ENCODE results near the gene ASXL1.

Gene ASXL1

DNA sequence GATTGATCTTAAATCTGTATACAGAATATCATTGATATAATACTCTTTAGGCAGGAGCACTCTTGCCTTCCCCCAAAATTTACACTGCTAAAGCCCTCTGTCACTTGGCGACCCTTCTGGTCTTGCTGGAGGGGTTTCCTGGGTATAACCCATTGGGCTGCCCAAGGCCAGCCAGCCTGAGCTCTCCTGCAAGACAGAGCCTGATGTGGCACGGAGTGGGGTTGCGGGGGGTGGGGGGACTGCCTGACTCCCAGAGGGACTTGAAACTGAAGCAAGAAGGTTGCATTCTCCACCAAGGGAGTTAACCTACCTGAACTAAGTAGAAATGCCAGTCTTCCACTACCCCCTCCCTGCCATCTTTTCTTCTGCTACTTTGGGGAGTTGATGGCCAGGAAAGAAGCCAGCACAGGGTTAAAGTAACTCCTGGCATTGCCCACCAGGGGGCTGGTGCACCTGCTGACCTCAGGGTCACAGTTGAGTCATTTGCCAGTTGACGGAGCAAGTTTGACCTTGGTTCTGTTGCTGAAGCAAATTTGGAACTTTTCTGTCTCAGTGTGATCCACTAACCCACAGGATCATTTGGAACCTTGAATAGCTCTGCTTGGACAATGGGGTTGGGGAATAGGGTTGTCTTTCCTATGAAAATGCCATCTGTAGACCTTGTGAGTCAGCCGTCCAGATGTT, 79.4 kb downstream of the ASXL1 start:
- Histone ChIP-seq H3K4me2 (peak overlapping the region in 10 of 11 experiments; percentile 5 to 75 (median 62); a peak in 18 of 22 replicates), H3K27ac (no peak overlapping the region), H3K4me1 (peaks cover 18 to 66% (median 52%) of the 10 kb centered on the region in 10 experiments; a peak in 19 of 20 replicates), H3K27me3 (no peaks in the 10 kb centered on the region), H3K9me3 (replicated peaks in 1 of 11) (no peaks in the 10 kb centered on the region), H3K36me3 (peaks cover 73 to 95% (median 84%) of the 10 kb centered on the region in 11 experiments), H3K4me3 (no peak overlapping the region), H4K20me1 (peaks cover 62 to 100% (median 95%) of the 10 kb centered on the region in 11 experiments; a peak in 21 of 22 replicates), H3K9ac (no peak overlapping the region)
- no peak for TF ChIP-seq Cebpa-rat (IDR thresholded peaks at IDR 0.05)

DNA sequence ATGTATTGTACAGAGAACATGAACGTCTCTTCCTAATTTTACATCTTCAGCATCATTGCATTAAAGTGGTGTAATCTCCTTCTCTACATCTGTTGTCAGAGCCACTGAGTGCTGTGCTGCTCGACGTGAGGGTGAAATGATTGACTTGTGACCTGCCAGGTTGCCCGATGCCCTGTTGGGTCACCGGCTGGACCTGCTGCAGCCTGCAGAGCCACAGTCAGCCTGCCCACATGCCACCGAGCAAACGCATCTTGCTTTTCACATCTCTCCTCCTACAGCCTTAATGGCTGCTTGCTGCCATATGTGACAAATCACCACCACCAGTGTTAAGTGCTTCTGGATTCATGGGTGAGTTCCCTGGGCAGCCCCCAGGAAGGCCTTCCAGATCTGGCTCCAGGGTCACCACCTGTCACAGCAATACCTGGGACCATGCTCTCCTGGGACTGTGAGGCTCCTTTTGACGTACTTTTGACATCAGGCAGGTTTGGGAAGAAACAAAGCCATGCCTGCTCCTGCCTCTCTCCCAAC, 80.3 kb downstream of the ASXL1 start:
- H3K9ac ChIP-seq = no peak overlapping the region
- TF ChIP-seq Cebpa-rat (IDR thresholded peaks at IDR 0.05) = no peak
- no peak overlapping the region for H3K4me3 ChIP-seq
- H3K4me1 ChIP-seq = peaks cover 18 to 75% (median 58%) of the 10 kb centered on the region in 10 experiments; a peak in 19 of 20 replicates
- H3K27me3 ChIP-seq = no peaks in the 10 kb centered on the region
- peaks cover 69 to 100% (median 96%) of the 10 kb centered on the region in 11 experiments; a peak in 21 of 22 replicates for H4K20me1 ChIP-seq
- H3K9me3 ChIP-seq (replicated peaks in 1 of 11) = no peaks in the 10 kb centered on the region
- H3K27ac ChIP-seq = peak overlapping the region in 1 of 11 experiments; percentile 17; a peak in 1 of 22 replicates
- peak overlapping the region; percentile 2 to 76 (median 62); a peak in 19 of 22 replicates for H3K4me2 ChIP-seq
- peaks cover 73 to 95% (median 84%) of the 10 kb centered on the region in 11 experiments for H3K36me3 ChIP-seq

DNA sequence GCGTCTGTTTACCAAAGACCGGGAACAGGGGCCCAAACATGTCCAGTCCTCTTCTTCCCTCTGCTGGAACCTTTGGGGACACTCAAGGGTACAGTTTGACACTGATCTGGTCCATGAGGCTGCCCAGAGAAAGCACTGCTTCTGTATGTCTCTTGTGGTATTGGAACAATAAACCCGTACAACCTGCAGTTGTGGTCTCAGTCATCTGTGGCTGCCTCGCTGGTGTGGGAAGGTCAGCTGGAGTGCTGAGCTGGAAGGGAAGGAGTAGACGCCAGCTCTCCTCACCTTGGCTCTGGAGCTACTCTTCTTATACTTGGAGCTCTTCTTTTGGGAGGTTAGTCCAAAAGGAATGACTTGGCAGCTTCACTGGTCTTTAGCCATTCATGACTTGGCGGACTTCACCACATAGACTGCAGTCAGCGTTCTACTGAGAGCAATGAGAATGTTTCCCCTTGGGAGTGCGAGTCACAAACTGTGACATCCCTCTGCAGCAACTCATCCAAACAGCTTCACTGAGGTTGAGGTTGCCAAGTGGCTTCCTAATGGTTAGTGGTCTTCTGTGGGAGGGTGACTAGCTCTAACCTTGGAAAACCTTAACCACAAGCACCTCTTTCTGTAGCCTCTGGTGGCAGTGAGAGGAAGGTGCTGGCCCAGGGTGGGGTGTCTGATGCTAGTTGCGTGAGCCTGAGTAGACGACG, 81.2 kb downstream of the ASXL1 start:
- no peaks in the 10 kb centered on the region for H3K27me3 ChIP-seq
- no peak overlapping the region for H3K4me3 ChIP-seq
- peak overlapping the region in 1 of 11 experiments; percentile 22; a peak in 1 of 22 replicates for H3K9ac ChIP-seq
- no peaks in the 10 kb centered on the region for H3K9me3 ChIP-seq (replicated peaks in 1 of 11)
- peaks cover 18 to 84% (median 66%) of the 10 kb centered on the region in 10 experiments; a peak in 19 of 20 replicates for H3K4me1 ChIP-seq
- peaks cover 66 to 95% (median 84%) of the 10 kb centered on the region in 11 experiments for H3K36me3 ChIP-seq
- H3K27ac ChIP-seq = peak overlapping the region in 7 of 11 experiments; percentile 12 to 54 (median 34); a peak in 10 of 22 replicates
- H3K4me2 ChIP-seq = peak overlapping the region; percentile 2 to 76 (median 62); a peak in 19 of 22 replicates
- H4K20me1 ChIP-seq = peaks cover 78 to 100% (median 98%) of the 10 kb centered on the region in 11 experiments; a peak in 21 of 22 replicates
- TF ChIP-seq Cebpa-rat (IDR thresholded peaks at IDR 0.05) = no peak

DNA sequence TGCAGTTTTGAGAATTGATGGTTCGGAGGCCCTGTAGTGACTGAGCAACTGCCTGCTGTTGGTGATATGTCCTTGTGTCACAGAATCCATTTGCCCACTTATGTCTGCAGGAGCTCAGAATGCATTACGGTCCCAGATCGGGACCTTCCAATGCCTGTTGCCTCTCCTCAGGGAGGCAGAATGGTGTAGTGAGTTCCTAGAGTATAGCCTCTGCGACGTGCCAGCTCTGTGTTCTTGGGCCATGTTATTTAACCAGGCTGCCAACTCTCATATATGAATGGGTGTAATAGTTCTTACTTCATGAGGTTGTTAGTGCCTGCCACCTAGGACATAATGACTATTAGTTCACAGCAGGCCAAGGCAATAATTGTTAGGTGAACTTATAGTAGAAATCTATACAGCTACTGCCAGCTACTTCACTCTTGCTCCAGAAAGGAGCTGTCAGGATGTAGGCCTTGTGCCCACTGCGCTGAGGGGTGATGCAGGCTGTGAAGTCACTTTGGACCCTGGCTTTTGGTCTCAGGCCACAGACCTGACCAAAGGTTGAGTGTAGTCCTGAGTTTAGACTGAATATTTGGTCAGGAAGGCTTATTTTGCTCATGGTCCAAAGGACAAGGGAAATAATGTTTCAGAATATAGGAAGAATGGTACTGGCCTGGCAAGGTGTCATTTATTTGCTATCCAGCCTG, 82.1 kb downstream of the ASXL1 start:
- Histone ChIP-seq H3K27me3 (no peaks in the 10 kb centered on the region), H3K4me3 (no peak overlapping the region), H3K36me3 (peaks cover 65 to 95% (median 84%) of the 10 kb centered on the region in 11 experiments), H4K20me1 (peaks cover 87 to 100% (median 98%) of the 10 kb centered on the region in 11 experiments; a peak in 21 of 22 replicates), H3K4me1 (peaks cover 18 to 93% (median 75%) of the 10 kb centered on the region in 10 experiments; a peak in 19 of 20 replicates), H3K9me3 (replicated peaks in 1 of 11) (no peaks in the 10 kb centered on the region), H3K27ac (no peak overlapping the region), H3K4me2 (peak overlapping the region in 9 of 11 experiments; percentile 39 to 76 (median 63); a peak in 16 of 22 replicates), H3K9ac (no peak overlapping the region)
- no peak for TF ChIP-seq Cebpa-rat (IDR thresholded peaks at IDR 0.05)

DNA sequence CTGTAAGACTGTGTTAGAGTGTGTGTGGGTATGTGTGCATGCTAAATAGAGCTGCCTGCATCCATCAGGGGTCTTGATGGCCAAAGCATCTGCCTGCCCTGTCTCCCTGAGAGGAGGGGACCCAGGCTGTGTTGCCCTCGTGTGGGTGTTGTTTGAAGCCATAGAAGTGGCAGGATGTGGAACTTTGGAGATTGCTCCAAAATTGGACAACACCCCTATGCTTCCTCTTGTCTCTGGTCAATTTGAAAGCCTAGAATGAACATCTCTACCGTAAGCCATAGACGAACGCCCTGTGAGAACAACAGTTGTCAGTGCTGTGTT, 82.6 kb downstream of the ASXL1 start:
- Histone ChIP-seq H3K4me2 (peak overlapping the region in 8 of 11 experiments; percentile 12 to 76 (median 66); a peak in 12 of 22 replicates), H3K9me3 (replicated peaks in 1 of 11) (no peaks in the 10 kb centered on the region), H3K4me1 (peaks cover 22 to 98% (median 80%) of the 10 kb centered on the region in 10 experiments), H3K4me3 (no peak overlapping the region), H3K27me3 (no peaks in the 10 kb centered on the region), H4K20me1 (peaks cover 90 to 100% (median 98%) of the 10 kb centered on the region in 11 experiments; a peak in 21 of 22 replicates), H3K27ac (no peak overlapping the region), H3K36me3 (peaks cover 60 to 95% (median 80%) of the 10 kb centered on the region in 11 experiments), H3K9ac (no peak overlapping the region)
- TF ChIP-seq Cebpa-rat (IDR thresholded peaks at IDR 0.05) = no peak

DNA sequence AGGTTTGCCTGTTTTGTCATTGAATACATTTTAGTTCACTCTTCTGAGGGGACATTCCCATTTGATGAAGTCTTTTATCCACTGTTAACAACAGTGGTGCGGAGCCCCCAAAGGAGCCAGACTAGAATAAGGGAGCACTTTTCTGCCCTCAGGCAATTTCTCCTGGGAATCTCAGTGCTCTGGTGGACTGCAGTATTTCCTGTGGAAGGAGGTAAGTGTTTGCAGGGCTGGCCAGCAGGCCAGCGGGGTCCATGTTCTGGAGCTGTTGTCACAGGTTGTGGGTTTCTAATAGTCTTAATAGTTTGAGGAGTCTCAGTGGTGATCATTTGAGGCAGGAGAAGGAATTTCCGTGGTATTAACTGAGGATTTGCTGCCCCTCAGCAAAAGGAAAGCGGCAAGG, 83.5 kb downstream of the ASXL1 start:
- no peak overlapping the region for H3K4me3 ChIP-seq
- no peaks in the 10 kb centered on the region for H3K9me3 ChIP-seq (replicated peaks in 1 of 11)
- no peak for TF ChIP-seq Cebpa-rat (IDR thresholded peaks at IDR 0.05)
- peaks cover 92 to 100% (median 98%) of the 10 kb centered on the region in 11 experiments; a peak in 21 of 22 replicates for H4K20me1 ChIP-seq
- H3K4me1 ChIP-seq = peaks cover 30 to 98% (median 87%) of the 10 kb centered on the region in 10 experiments
- H3K9ac ChIP-seq = no peak overlapping the region
- H3K4me2 ChIP-seq = 0 out of 22 replicates have a peak overlapping the region, but pooled peaks of 1 of the 11 experiments have one; percentile 1
- peaks cover 54 to 93% (median 80%) of the 10 kb centered on the region in 11 experiments for H3K36me3 ChIP-seq
- H3K27me3 ChIP-seq = no peaks in the 10 kb centered on the region
- H3K27ac ChIP-seq = no peak overlapping the region

DNA sequence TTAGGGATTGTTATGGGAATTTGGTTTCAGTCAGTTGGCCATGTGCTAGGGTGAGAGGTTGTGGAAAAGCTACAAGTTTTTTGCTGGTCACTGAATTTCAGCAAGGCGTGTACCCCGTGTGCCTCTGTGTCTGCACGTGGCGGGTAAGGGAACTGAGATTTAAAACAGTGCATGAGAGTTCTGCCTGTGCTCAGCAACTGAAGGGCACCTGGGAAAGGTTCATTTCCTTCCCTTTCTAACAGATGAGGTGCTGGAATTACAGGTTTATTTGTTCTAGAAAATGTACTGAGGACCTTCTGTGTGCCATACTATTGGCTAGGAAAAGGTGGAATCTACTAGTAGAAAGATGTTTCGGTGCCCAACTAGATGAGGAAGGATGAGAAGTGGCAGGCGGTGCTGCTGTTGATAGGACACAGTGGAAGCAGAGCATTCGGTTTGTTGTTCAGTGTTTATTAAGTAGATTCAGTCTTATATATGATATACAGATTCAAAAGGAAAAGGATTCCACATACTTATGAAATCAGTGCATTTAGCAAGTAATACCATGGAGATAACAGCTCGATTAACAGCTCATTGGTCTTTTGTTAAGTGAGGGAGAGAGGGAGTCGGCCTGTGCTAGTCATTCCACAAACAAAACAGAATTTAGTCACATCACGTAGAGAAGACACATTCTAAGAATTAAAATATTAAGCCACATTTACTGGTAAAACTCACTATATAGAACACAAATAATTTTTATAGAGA, 84.7 kb downstream of the ASXL1 start:
- H3K4me1 ChIP-seq = peaks cover 36 to 98% (median 87%) of the 10 kb centered on the region in 10 experiments
- no peak for TF ChIP-seq Cebpa-rat (IDR thresholded peaks at IDR 0.05)
- no peaks in the 10 kb centered on the region for H3K27me3 ChIP-seq
- peak overlapping the region in 4 of 11 experiments; percentile 88 to 94 (median 88); a peak in 5 of 22 replicates for H3K4me2 ChIP-seq
- no peak overlapping the region for H3K9ac ChIP-seq
- H3K4me3 ChIP-seq = no peak overlapping the region
- no peak overlapping the region for H3K27ac ChIP-seq
- no peaks in the 10 kb centered on the region for H3K9me3 ChIP-seq (replicated peaks in 1 of 11)
- H3K36me3 ChIP-seq = peaks cover 56 to 93% (median 81%) of the 10 kb centered on the region in 11 experiments
- peaks cover 86 to 100% (median 98%) of the 10 kb centered on the region in 11 experiments; a peak in 21 of 22 replicates for H4K20me1 ChIP-seq

Data from BLaER1 treated with 17β-estradiol and CSF1 and Interleukin-3, amounts not matched to agents 10 nM and 100 nM (cell line).